ENCODE measurements around the gene CDK10.

- TF ChIP-seq ZNF687 (IDR thresholded peaks at IDR 0.05) (no peak), BRCA1 (IDR thresholded peaks at IDR 0.05; ENCODE audit: low read depth, low read length) (no peak), ESRRA (IDR thresholded peaks at IDR 0.05; ENCODE audit: low read length) (no peak), NFYB (IDR thresholded peaks at IDR 0.05; ENCODE audit: insufficient read depth, low read depth, low read length) (no peak), RCOR1 (conservative IDR thresholded peaks at IDR 0.05; ENCODE audit: low read depth, low read length) (no peak), IRF3 (IDR thresholded peaks at IDR 0.05) (no peak), EZH2 (IDR thresholded peaks at IDR 0.05; ENCODE audit: borderline replicate concordance, control insufficient read depth, low read depth, low read length) (no peak), CTCF (IDR thresholded peaks at IDR 0.05 in 2 of 3, conservative IDR thresholded peaks at IDR 0.05 in 1 of 3; ENCODE audit: control insufficient read depth in 2 of 3, extremely low read depth in 1 of 3, insufficient read depth in 1 of 3, low read depth in 3 of 3, low read length in 3 of 3) (no peak), ASH2L (IDR thresholded peaks at IDR 0.05; ENCODE audit: borderline replicate concordance, low read depth) (no peak), POLR2A (IDR thresholded peaks at IDR 0.05; ENCODE audit: low read depth, low read length) (peak; percentile 49; the same call in 1 of the 2 replicates), POLR2AphosphoS5 (IDR thresholded peaks at IDR 0.05; ENCODE audit: low read length) (no peak), RAD21 (IDR thresholded peaks at IDR 0.05; ENCODE audit: insufficient read depth, low read depth, low read length) (no peak)
Measured at GRCh38 chr16:89697161-89697615, 10.7 kb downstream of the CDK10 start.
